SJSA1 (cell line): Measurements from ENCODE around the gene PLXNA4. TPM values are rescaled to one million over a fixed set of nuclear protein-coding genes. Genes with fewer than 3 reads are reported as not detected.

Source experiments
- DNase-seq, 2 experiments: peaks; one replicate each; pipeline ENCODE4 v3.0.0-alpha.2; 2015 to 2020; ENCODE audit warnings: low spot score in 2 of 2, low read depth in 1 of 2
- H3K27ac ChIP-seq: fragments of 250-450 bp; sonication (Bioruptor Pico); 2 replicates; pipeline ENCODE4 v1.5.1; 2020; ENCODE audit warnings: mild to moderate bottlenecking, moderate library complexity
- H3K27me3 ChIP-seq: fragments of 250-450 bp; sonication (Bioruptor Pico); replicated peaks from 2 replicates; pipeline ENCODE4 v1.5.1; 2020; ENCODE audit warnings: mild to moderate bottlenecking, moderate library complexity
- H3K36me3 ChIP-seq: fragments of 250-450 bp; sonication (Bioruptor Pico); 2 replicates; pipeline ENCODE4 v1.5.1; 2020; ENCODE audit warnings: mild to moderate bottlenecking
- H3K4me1 ChIP-seq: fragments of 250-450 bp; sonication (Bioruptor Pico); replicated peaks from 2 replicates; pipeline ENCODE4 v1.6.1; 2021; ENCODE audit warnings: mild to moderate bottlenecking
- H3K4me3 ChIP-seq: fragments of 250-450 bp; sonication (Bioruptor Pico); 2 replicates; pipeline ENCODE4 v1.5.1; 2020; ENCODE audit warnings: mild to moderate bottlenecking
- H3K9me3 ChIP-seq: fragments of 250-450 bp; sonication (Bioruptor Pico); replicated peaks from 2 replicates; pipeline ENCODE4 v1.5.1; 2020; ENCODE audit warnings: mild to moderate bottlenecking
- total RNA-seq: library from RNA; depleted of rRNA; stranded (reverse); fragments of >200 nt; shearing (Covaris generic); gene quantifications from 2 replicates; pipeline ENCODE4 v1.2.3, GENCODE V29; 2014

The PLXNA4 gene
- total RNA-seq, 1 experiment from 2014 or later: not detected

GRCh38 chr7:132218876-132219275, 357.4 kb downstream of the PLXNA4 start:
- Histone ChIP-seq H3K9me3 (no peaks in the 10 kb centered on the region), H3K36me3 (no peaks in the 10 kb centered on the region), H3K27me3 (no peaks in the 10 kb centered on the region), H3K4me3 (no peak overlapping the region), H3K4me1 (no peaks in the 10 kb centered on the region), H3K27ac (no peak overlapping the region)
- no peak for DNase-seq

GRCh38 chr7:132216847-132217525, 359.3 kb downstream of the PLXNA4 start:
- Histone ChIP-seq H3K36me3 (no peaks in the 10 kb centered on the region), H3K4me1 (no peaks in the 10 kb centered on the region), H3K27me3 (no peaks in the 10 kb centered on the region), H3K9me3 (no peaks in the 10 kb centered on the region), H3K4me3 (no peak overlapping the region), H3K27ac (no peak overlapping the region)
- DNase-seq: no peak

GRCh38 chr7:132214452-132214851, 361.8 kb downstream of the PLXNA4 start:
- Histone ChIP-seq H3K9me3 (no peaks in the 10 kb centered on the region), H3K36me3 (no peaks in the 10 kb centered on the region), H3K4me3 (no peak overlapping the region), H3K27ac (no peak overlapping the region), H3K27me3 (no peaks in the 10 kb centered on the region), H3K4me1 (no peaks in the 10 kb centered on the region)
- DNase-seq: no peak

GRCh38 chr7:132213583-132213982, 362.7 kb downstream of the PLXNA4 start:
- no peak overlapping the region for H3K4me3 ChIP-seq
- no peaks in the 10 kb centered on the region for H3K9me3 ChIP-seq
- H3K27me3 ChIP-seq: no peaks in the 10 kb centered on the region
- DNase-seq: no peak
- no peak overlapping the region for H3K27ac ChIP-seq
- H3K36me3 ChIP-seq: no peaks in the 10 kb centered on the region
- no peaks in the 10 kb centered on the region for H3K4me1 ChIP-seq

GRCh38 chr7:132211971-132212370, 364.3 kb downstream of the PLXNA4 start:
- DNase-seq: no peak
- H3K27me3 ChIP-seq: no peaks in the 10 kb centered on the region

GRCh38 chr7:132210821-132211220, 365.4 kb downstream of the PLXNA4 start:
- Histone ChIP-seq H3K4me3 (no peak overlapping the region), H3K4me1 (no peaks in the 10 kb centered on the region), H3K27ac (no peak overlapping the region), H3K27me3 (no peaks in the 10 kb centered on the region), H3K9me3 (no peaks in the 10 kb centered on the region), H3K36me3 (no peaks in the 10 kb centered on the region)
- DNase-seq: no peak

More at GRCh38 chr7:132211971-132212370, 364.3 kb downstream of the PLXNA4 start:
- Histone ChIP-seq H3K9me3 (no peaks in the 10 kb centered on the region), H3K27ac (no peak overlapping the region), H3K4me3 (no peak overlapping the region), H3K36me3 (no peaks in the 10 kb centered on the region), H3K4me1 (no peaks in the 10 kb centered on the region)

- Histone ChIP-seq H3K27ac (no peak overlapping the region), H3K27me3 (no peaks in the 10 kb centered on the region), H3K36me3 (no peaks in the 10 kb centered on the region), H3K4me1 (no peaks in the 10 kb centered on the region), H3K9me3 (no peaks in the 10 kb centered on the region), H3K4me3 (no peak overlapping the region)
- DNase-seq: no peak
Observed at GRCh38 chr7:132207782-132208181, 368.5 kb downstream of the PLXNA4 start.

- no peak for DNase-seq
- H3K36me3 ChIP-seq: no peaks in the 10 kb centered on the region
- no peak overlapping the region for H3K4me3 ChIP-seq
- H3K9me3 ChIP-seq: no peaks in the 10 kb centered on the region
- no peaks in the 10 kb centered on the region for H3K27me3 ChIP-seq
- H3K4me1 ChIP-seq: no peaks in the 10 kb centered on the region
- H3K27ac ChIP-seq: no peak overlapping the region
Observed at GRCh38 chr7:132207211-132207610, 369.1 kb downstream of the PLXNA4 start.

GRCh38 chr7:132206594-132206993, 369.7 kb downstream of the PLXNA4 start:
- no peak overlapping the region for H3K27ac ChIP-seq
- H3K4me1 ChIP-seq: no peaks in the 10 kb centered on the region
- no peaks in the 10 kb centered on the region for H3K9me3 ChIP-seq
- DNase-seq: no peak
- no peak overlapping the region for H3K4me3 ChIP-seq
- no peaks in the 10 kb centered on the region for H3K36me3 ChIP-seq
- no peaks in the 10 kb centered on the region for H3K27me3 ChIP-seq

- Histone ChIP-seq H3K27ac (no peak overlapping the region), H3K9me3 (no peaks in the 10 kb centered on the region), H3K27me3 (no peaks in the 10 kb centered on the region), H3K36me3 (no peaks in the 10 kb centered on the region), H3K4me1 (no peaks in the 10 kb centered on the region), H3K4me3 (no peak overlapping the region)
- no peak for DNase-seq
Observed at GRCh38 chr7:132205509-132205908, 370.8 kb downstream of the PLXNA4 start.

GRCh38 chr7:132203021-132203420, 373.2 kb downstream of the PLXNA4 start:
- no peak for DNase-seq
- Histone ChIP-seq H3K36me3 (no peaks in the 10 kb centered on the region), H3K27ac (no peak overlapping the region), H3K27me3 (no peaks in the 10 kb centered on the region), H3K9me3 (no peaks in the 10 kb centered on the region), H3K4me1 (no peaks in the 10 kb centered on the region), H3K4me3 (no peak overlapping the region)

GRCh38 chr7:132202541-132202940, 373.7 kb downstream of the PLXNA4 start:
- no peak for DNase-seq
- Histone ChIP-seq H3K36me3 (no peaks in the 10 kb centered on the region), H3K27me3 (no peaks in the 10 kb centered on the region), H3K4me3 (no peak overlapping the region), H3K9me3 (no peaks in the 10 kb centered on the region), H3K27ac (no peak overlapping the region), H3K4me1 (no peaks in the 10 kb centered on the region)

GRCh38 chr7:132200141-132200540, 376.1 kb downstream of the PLXNA4 start:
- DNase-seq: no peak
- Histone ChIP-seq H3K27me3 (peaks cover 8% of the 10 kb centered on the region; the same call in 1 of the 2 replicates), H3K4me3 (no peak overlapping the region), H3K9me3 (no peaks in the 10 kb centered on the region), H3K27ac (no peak overlapping the region), H3K4me1 (no peaks in the 10 kb centered on the region), H3K36me3 (no peaks in the 10 kb centered on the region)

GRCh38 chr7:132199626-132200025, 376.6 kb downstream of the PLXNA4 start:
- Histone ChIP-seq H3K27me3 (peaks cover 8% of the 10 kb centered on the region; the same call in 1 of the 2 replicates), H3K4me1 (no peaks in the 10 kb centered on the region), H3K4me3 (no peak overlapping the region), H3K36me3 (no peaks in the 10 kb centered on the region), H3K27ac (no peak overlapping the region), H3K9me3 (no peaks in the 10 kb centered on the region)
- no peak for DNase-seq

- Histone ChIP-seq H3K36me3 (no peaks in the 10 kb centered on the region), H3K9me3 (no peaks in the 10 kb centered on the region), H3K27ac (no peak overlapping the region), H3K4me3 (no peak overlapping the region), H3K4me1 (no peaks in the 10 kb centered on the region), H3K27me3 (peaks cover 8% of the 10 kb centered on the region; the same call in 1 of the 2 replicates)
- no peak for DNase-seq
Observed at GRCh38 chr7:132197772-132198171, 378.5 kb downstream of the PLXNA4 start.
